Measurements from ENCODE around the gene CNIH1.

- TF ChIP-seq CTCF (IDR thresholded peaks at IDR 0.05) (no peak), POLR2AphosphoS5 (IDR thresholded peaks at IDR 0.05) (no peak), POLR2A (IDR thresholded peaks at IDR 0.05) (no peak), EP300 (IDR thresholded peaks at IDR 0.05) (no peak)
These were observed 10.8 kb upstream of the CNIH1 start for GRCh38 chr14:54451961-54452360.

Data from sigmoid colon (tissue), 4 donors.